NB4 (cell line): ENCODE results near the gene TRPT1.

ENCODE experiments used
- DNase-seq: peaks from one replicate; pipeline ENCODE4 v3.0.0; 2010; ENCODE audit warnings: low read depth
- H3K4me3 ChIP-seq: one replicate; pipeline ENCODE4 v1.5.1; 2011; ENCODE audit warnings: mild to moderate bottlenecking, low read depth, low read length, moderate library complexity
- CTCF ChIP-seq: IDR thresholded peaks from one replicate; pipeline ENCODE4 v1.5.1; 2012; ENCODE audit warnings: low read depth, low read length
- MAX ChIP-seq: IDR thresholded peaks from 2 replicates; pipeline ENCODE4 v1.6.1; 2011; ENCODE audit warnings: low read depth, low read length
- MYC ChIP-seq: IDR thresholded peaks from 2 replicates; pipeline ENCODE4 v1.6.1; 2011; ENCODE audit warnings: low read depth, low read length
- POLR2A ChIP-seq: IDR thresholded peaks from 2 replicates; pipeline ENCODE4 v1.6.1; 2011; ENCODE audit warnings: mild to moderate bottlenecking; ENCODE audit not compliant: insufficient read length; ENCODE audit errors: extremely low read depth

TRPT1 gene

GRCh38 chr11:64185693-64186491 is 40.1 kb downstream of the TRPT1 start, which contains the start of gene STIP1:
Gene STIP1 (plus strand): TSS chr11:64186171. CDS start chr11:64186262, 91 bp downstream.
- DNase-seq = peak; percentile 100
- TF ChIP-seq MYC (peak; percentile 91), CTCF (peak; percentile 9), MAX (peak; percentile 82), POLR2A (peak; percentile 79)
- H3K4me3 ChIP-seq = peak within 1 kb of the TSS; percentile 79

GRCh38 chr11:64185175-64185692 is 40.8 kb downstream of the TRPT1 start:
- TF ChIP-seq CTCF = no peak
- TF ChIP-seq POLR2A = peak; percentile 96
- TF ChIP-seq MAX = peak; percentile 93
- TF ChIP-seq MYC = peak; percentile 82
- DNase-seq = no peak
- H3K4me3 ChIP-seq = peak overlapping the region; percentile 79

GRCh38 chr11:64183890-64184289 is 42.1 kb downstream of the TRPT1 start:
- H3K4me3 ChIP-seq = peak overlapping the region; percentile 79
- TF ChIP-seq POLR2A (no peak), MYC (no peak), MAX (no peak), CTCF (no peak)
- no peak for DNase-seq

GRCh38 chr11:64181506-64182411 is 44.2 kb downstream of the TRPT1 start:
- H3K4me3 ChIP-seq = peak overlapping the region; percentile 47
- peak; percentile 96 for DNase-seq
- TF ChIP-seq MAX (peak; percentile 98), POLR2A (peak; percentile 81), CTCF (no peak), MYC (peak; percentile 68)

GRCh38 chr11:64180891-64181290 is 45.1 kb downstream of the TRPT1 start:
- H3K4me3 ChIP-seq = peak overlapping the region; percentile 47

More at GRCh38 chr11:64180891-64181290, 45.1 kb downstream of the TRPT1 start:
- TF ChIP-seq CTCF = no peak
- no peak for TF ChIP-seq MAX
- TF ChIP-seq MYC = no peak
- no peak for TF ChIP-seq POLR2A
- no peak for DNase-seq
